ENCODE measurements around the gene TPRN.

DNA sequence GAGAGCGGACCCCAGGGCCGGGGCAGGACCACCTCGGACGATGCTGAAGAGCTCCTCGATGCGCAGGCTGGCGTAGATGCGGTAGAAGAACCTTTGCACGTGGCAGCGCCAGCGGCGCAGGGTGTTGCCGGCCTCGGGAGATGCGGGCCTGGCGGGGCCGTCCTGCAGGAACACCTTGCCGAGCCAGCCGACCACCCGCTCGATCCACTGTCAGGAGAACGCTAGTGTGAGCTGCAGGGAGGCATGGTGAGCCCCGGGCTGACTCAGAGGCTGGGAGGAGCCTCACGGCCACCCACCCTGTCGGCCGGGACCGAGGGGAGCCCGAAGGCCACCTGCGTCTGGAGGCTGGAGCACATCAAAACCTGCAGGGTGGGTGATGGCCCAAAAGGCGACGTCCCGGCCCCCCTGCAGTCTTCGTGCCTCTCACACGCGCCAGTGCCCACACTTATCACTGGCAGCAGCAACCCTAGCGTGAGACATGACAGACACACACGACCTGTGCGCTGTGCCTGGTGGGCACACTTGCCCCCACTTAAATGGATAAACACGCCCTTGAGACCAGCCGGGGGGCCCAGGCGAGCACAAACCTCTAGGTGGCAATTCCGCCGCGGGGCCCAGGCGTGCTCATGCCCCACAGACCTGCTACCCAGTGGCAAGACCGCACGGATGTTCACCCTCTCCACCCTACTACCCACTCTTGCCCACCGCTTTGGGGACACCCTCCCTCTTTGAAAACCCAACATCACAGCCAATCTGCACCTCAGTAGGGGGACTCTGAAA, 15.5 kb downstream of the TPRN start:
- TF ChIP-seq CTCF (IDR thresholded peaks at IDR 0.05; ENCODE audit: low read depth, low read length) (no peak), MYC (IDR thresholded peaks at IDR 0.05; ENCODE audit: low read depth, low read length) (no peak)
- TF ChIP-seq, protein P1, sequence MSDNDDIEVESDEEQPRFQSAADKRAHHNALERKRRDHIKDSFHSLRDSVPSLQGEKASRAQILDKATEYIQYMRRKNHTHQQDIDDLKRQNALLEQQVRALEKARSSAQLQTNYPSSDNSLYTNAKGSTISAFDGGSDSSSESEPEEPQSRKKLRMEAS (IDR thresholded peaks at IDR 0.05; ENCODE audit: low read depth, low read length), result no peak
